H1 (cell line): ENCODE measurements around the gene FRMD4A. TPM values are rescaled to one million over a fixed set of nuclear protein-coding genes. Genes with fewer than 3 reads are reported as not detected.

Experiments
- ATF3 ChIP-seq: IDR thresholded peaks from 2 replicates; pipeline ENCODE4 v1.6.1; 2011; ENCODE audit warnings: low read depth, mild to moderate bottlenecking, low read length; ENCODE audit not compliant: insufficient read depth
- BRCA1 ChIP-seq: IDR thresholded peaks from 2 replicates; pipeline ENCODE4 v1.6.1; 2012; ENCODE audit warnings: low read depth, low read length, improper control_type of control experiment
- CHD7 ChIP-seq: fragments of 300-600 bp; sonication (generic); IDR thresholded peaks from 2 replicates; pipeline ENCODE4 v1.7.1; 2012; ENCODE audit warnings: low read length, moderate library complexity, mild to moderate bottlenecking, inconsistent platforms; ENCODE audit not compliant: insufficient replicate concordance
- EZH2 ChIP-seq: fragments of 200-600 bp; sonication (generic); IDR thresholded peaks from 2 replicates; pipeline ENCODE4 v1.7.1; 2012; ENCODE audit warnings: low read depth, mild to moderate bottlenecking, moderate library complexity, low read length, inconsistent platforms; ENCODE audit not compliant: severe bottlenecking
- GABPA ChIP-seq: IDR thresholded peaks from 2 replicates; pipeline ENCODE4 v1.6.1; 2011; ENCODE audit warnings: mild to moderate bottlenecking, low read length, moderate library complexity, borderline replicate concordance; ENCODE audit not compliant: insufficient read depth
- KDM1A ChIP-seq: fragments of 200-600, 300-600 bp; sonication (generic); IDR thresholded peaks from 2 replicates; pipeline ENCODE4 v1.7.1; 2016; ENCODE audit warnings: mild to moderate bottlenecking, low read length, borderline replicate concordance
- MAFK ChIP-seq: IDR thresholded peaks from 2 replicates; pipeline ENCODE4 v1.6.1; 2012; ENCODE audit warnings: low read depth, mild to moderate bottlenecking, improper control_type of control experiment, low read length
- NRF1 ChIP-seq: IDR thresholded peaks from 2 replicates; pipeline ENCODE4 v1.6.1; 2011; ENCODE audit warnings: mild to moderate bottlenecking, low read depth, low read length, improper control_type of control experiment
- RBBP5 ChIP-seq: IDR thresholded peaks from 2 replicates; pipeline ENCODE4 v1.7.1; 2012; ENCODE audit warnings: low read depth, mild to moderate bottlenecking, inconsistent platforms, low read length, moderate library complexity, borderline replicate concordance
- SP1 ChIP-seq: IDR thresholded peaks from 2 replicates; pipeline ENCODE4 v1.6.1; 2011; ENCODE audit warnings: low read depth, low read length
- YY1 ChIP-seq: IDR thresholded peaks from 2 replicates; pipeline ENCODE4 v1.6.1; 2011; ENCODE audit warnings: low read depth, mild to moderate bottlenecking, low read length
- polyA plus RNA-seq, 7 experiments: library from polyadenylated mRNA; depleted of rRNA in 3 of 7; stranded (reverse) in 5 of 7; unstranded in 2 of 7; fragments of >200 nt in 5 of 7; fragments of 200-250 nt in 2 of 7; gene quantifications; 1 replicate in 5 of 7; 2 replicates in 1 of 7; 4 replicates in 1 of 7; pipeline versions ENCODE4 v1.2.1 to v1.2.3, GENCODE V29; 2011 to 2013; ENCODE audit warnings: missing spikeins in 2 of 7, mixed read lengths in 2 of 7
- total RNA-seq: library from RNA; stranded (reverse); fragmentation: NEBNext Ultra II Directional; extraction: Animal tissue kit (Norgen Biotek cat#: 25700); gene quantifications from 2 replicates; pipeline ENCODE4 v1.2.1, GENCODE V29; 2021

Gene FRMD4A
- total and polyA plus RNA-seq, 2 of the 8 experiments (the other 6 are each of a cell fraction or from before 2014, with no cell fraction given) = 38.6 to 39.6 TPM

GRCh38 chr10:14282276-14282675 is 48.4 kb downstream of the FRMD4A start (continued):
- TF ChIP-seq CHD7 (no peak), YY1 (no peak), KDM1A (no peak), EZH2 (no peak), BRCA1 (no peak), MAFK (no peak), SP1 (no peak), ATF3 (no peak), GABPA (no peak), NRF1 (no peak), RBBP5 (no peak)
